H1 (cell line): ENCODE data around the gene MMP24. TPM values are rescaled to one million over a fixed set of nuclear protein-coding genes. Genes with fewer than 3 reads are reported as not detected.
"Not testable (repeated sequence)": the region's sequence is repeated elsewhere in the genome, so short reads cannot be mapped to it uniquely, and the experiment has no call there.

ENCODE experiments used
- CTCF ChIA-PET: fragments of 300-600 bp; sonication (Branson Sonifier 250); formaldehyde crosslinking; loops from one replicate; lab custom pipeline; 2021; ENCODE audit not compliant: partially characterized antibody; lab: Charles Lee
- POLR2A ChIA-PET: fragments of 300-600 bp; sonication (Branson Sonifier 250); formaldehyde crosslinking; loops from one replicate; lab custom pipeline; 2021; ENCODE audit warnings: inconsistent platforms; ENCODE audit not compliant: partially characterized antibody; lab: Charles Lee
- DNase-seq, 2 experiments: peaks; one replicate each; pipeline versions ENCODE4 v3.0.0 to v3.0.0-alpha.2; 2010 to 2022; ENCODE audit warnings: low spot score in 2 of 2, low read depth in 1 of 2, mixed read lengths in 1 of 2
- FAIRE-seq: peaks from 2 replicates; lab custom pipeline; 2011; peaks lifted over from hg19 to GRCh38; lab: Jason Lieb, UNC
- H2AFZ ChIP-seq: 2 replicates; pipeline ENCODE4 v1.8.1; 2012; ENCODE audit warnings: low read length, inconsistent platforms
- H2AK5ac ChIP-seq: 2 replicates; pipeline ENCODE4 v1.6.1; 2013; ENCODE audit warnings: low read depth, low read length
- H2BK120ac ChIP-seq: replicated peaks from 2 replicates; pipeline ENCODE3; 2013; ENCODE audit warnings: low read depth, low read length, inconsistent platforms
- H2BK12ac ChIP-seq: 2 replicates; pipeline ENCODE4 v1.6.1; 2013; ENCODE audit warnings: low read depth, low read length
- H2BK15ac ChIP-seq: 2 replicates; pipeline ENCODE4 v1.6.1; 2013; ENCODE audit warnings: low read length
- H2BK20ac ChIP-seq: 2 replicates; pipeline ENCODE4 v1.6.1; 2013; ENCODE audit warnings: low read length
- H2BK5ac ChIP-seq: 2 replicates; pipeline ENCODE4 v1.6.1; 2013; ENCODE audit warnings: low read depth, low read length
- H3K14ac ChIP-seq: 2 replicates; pipeline ENCODE4 v1.6.1; 2013; ENCODE audit warnings: inconsistent platforms; ENCODE audit not compliant: insufficient read length
- H3K18ac ChIP-seq: 2 replicates; pipeline ENCODE4 v1.6.1; 2013; ENCODE audit warnings: low read length; ENCODE audit errors: extremely low read depth
- H3K23ac ChIP-seq: 2 replicates; pipeline ENCODE4 v1.6.1; 2013; ENCODE audit warnings: inconsistent platforms; ENCODE audit not compliant: insufficient read length
- H3K23me2 ChIP-seq: 2 replicates; pipeline ENCODE4 v1.6.1; 2013; ENCODE audit warnings: low read depth, low read length
- H3K27ac ChIP-seq: 2 replicates; pipeline ENCODE4 v1.6.1; 2011; ENCODE audit warnings: low read depth, low read length, inconsistent platforms
- H3K27me3 ChIP-seq, 4 experiments: replicated peaks in 1 of 4; 1 replicate in 1 of 4; 2 replicates in 3 of 4; pipeline versions ENCODE4 v1.6.1 to v1.8.1; 2011 to 2013; ENCODE audit warnings: low read length in 3 of 4, mild to moderate bottlenecking in 3 of 4, inconsistent platforms in 2 of 4, mixed read lengths in 2 of 4, moderate library complexity in 1 of 4; ENCODE audit not compliant: control insufficient read depth in 3 of 4, insufficient read depth in 3 of 4; ENCODE audit errors: extremely low read depth in 1 of 4
- H3K36me3 ChIP-seq, 4 experiments: 2 replicates each; pipeline versions ENCODE4 v1.6.1 to v1.8.1; 2011 to 2013; ENCODE audit warnings: mild to moderate bottlenecking in 4 of 4, low read length in 3 of 4, moderate library complexity in 2 of 4, control low read depth in 1 of 4, inconsistent platforms in 1 of 4; ENCODE audit not compliant: insufficient read depth in 4 of 4, control insufficient read depth in 2 of 4
- H3K4ac ChIP-seq: replicated peaks from 2 replicates; pipeline ENCODE3; 2013; ENCODE audit warnings: low read length, low read depth, mixed read lengths, inconsistent platforms; ENCODE audit not compliant: insufficient read length
- H3K4me1 ChIP-seq, 4 experiments: replicated peaks in 1 of 4; 1 replicate in 1 of 4; 2 replicates in 3 of 4; pipeline versions ENCODE4 v1.6.1 to v1.8.1; 2011 to 2013; ENCODE audit warnings: low read length in 3 of 4, inconsistent platforms in 2 of 4, mixed read lengths in 1 of 4; ENCODE audit not compliant: insufficient read depth in 4 of 4, control insufficient read depth in 3 of 4
- H3K4me2 ChIP-seq, 2 experiments: 2 replicates each; pipeline versions ENCODE4 v1.6.1 to v1.8.1; 2011 to 2013; ENCODE audit warnings: low read depth in 2 of 2, low read length in 2 of 2, control low read depth in 1 of 2, inconsistent platforms in 1 of 2, mild to moderate bottlenecking in 1 of 2; ENCODE audit not compliant: insufficient read depth in 1 of 2
- H3K4me3 ChIP-seq, 4 experiments: fragments of 200-600, 300-600 bp in 1 of 4; sonication (generic), shearing (Covaris generic), sonication (Bioruptor Twin) in 1 of 4; 2 replicates each; pipeline versions ENCODE4 v1.5.1 to v1.8.1; 2011 to 2016; ENCODE audit warnings: low read length in 4 of 4, low read depth in 3 of 4, control low read depth in 2 of 4, inconsistent platforms in 2 of 4, mild to moderate bottlenecking in 2 of 4, mixed read lengths in 1 of 4, moderate library complexity in 1 of 4; ENCODE audit not compliant: insufficient read depth in 2 of 4; ENCODE audit errors: extremely low read depth in 1 of 4
- H3K56ac ChIP-seq: replicated peaks from 2 replicates; pipeline ENCODE3; 2013; ENCODE audit warnings: low read depth, mild to moderate bottlenecking, mixed read lengths, low read length, inconsistent platforms; ENCODE audit not compliant: insufficient read length
- H3K79me1 ChIP-seq: 2 replicates; pipeline ENCODE4 v1.6.1; 2013; ENCODE audit warnings: low read depth, low read length, control low read depth
- H3K79me2 ChIP-seq, 2 experiments: 2 replicates each; pipeline versions ENCODE4 v1.6.1 to v1.8.1; 2012 to 2013; ENCODE audit warnings: low read length in 2 of 2, mild to moderate bottlenecking in 2 of 2, inconsistent platforms in 1 of 2; ENCODE audit not compliant: insufficient read depth in 2 of 2, control insufficient read depth in 1 of 2
- H3K9ac ChIP-seq, 4 experiments: replicated peaks in 1 of 4; 1 replicate in 1 of 4; 2 replicates in 3 of 4; pipeline versions ENCODE4 v1.6.1 to v1.8.1; 2011 to 2013; ENCODE audit warnings: low read depth in 3 of 4, low read length in 3 of 4, control low read depth in 2 of 4, mild to moderate bottlenecking in 2 of 4, moderate library complexity in 2 of 4, inconsistent platforms in 1 of 4; ENCODE audit errors: extremely low read depth in 1 of 4
- H3K9me3 ChIP-seq, 2 experiments: 2 replicates each; pipeline versions ENCODE4 v1.6.1 to v1.8.1; 2012 to 2013; ENCODE audit warnings: mild to moderate bottlenecking in 2 of 2, moderate library complexity in 2 of 2, control low read depth in 1 of 2, inconsistent platforms in 1 of 2, low read depth in 1 of 2, low read length in 1 of 2, mixed read lengths in 1 of 2; ENCODE audit not compliant: insufficient read depth in 2 of 2
- H4K20me1 ChIP-seq, 2 experiments: replicated peaks in 1 of 2; 2 replicates each; pipeline versions ENCODE3 to v1.8.1; 2011 to 2013; ENCODE audit warnings: inconsistent platforms in 2 of 2, low read length in 2 of 2, mild to moderate bottlenecking in 1 of 2; ENCODE audit not compliant: insufficient read depth in 2 of 2, control insufficient read depth in 1 of 2
- H4K5ac ChIP-seq: 2 replicates; pipeline ENCODE4 v1.6.1; 2013; ENCODE audit warnings: low read length, low read depth, mixed read lengths, inconsistent platforms; ENCODE audit not compliant: insufficient read length
- H4K8ac ChIP-seq: 2 replicates; pipeline ENCODE4 v1.8.0; 2013; ENCODE audit warnings: mild to moderate bottlenecking, moderate library complexity, low read length, inconsistent platforms; ENCODE audit not compliant: insufficient read depth; ENCODE audit errors: extremely low read depth
- H4K91ac ChIP-seq: replicated peaks from 2 replicates; pipeline ENCODE3; 2013; ENCODE audit warnings: low read length, mixed read lengths, inconsistent platforms; ENCODE audit not compliant: insufficient read length
- POLR2A ChIP-seq, 2 experiments: IDR thresholded peaks; 1 replicate in 1 of 2; 2 replicates in 1 of 2; pipeline ENCODE4 v1.6.1; 2011; ENCODE audit warnings: low read depth in 2 of 2, low read length in 2 of 2, mild to moderate bottlenecking in 2 of 2; ENCODE audit errors: control extremely low read depth in 1 of 2
- TBP ChIP-seq: IDR thresholded peaks from 2 replicates; pipeline ENCODE4 v1.6.1; 2011; ENCODE audit warnings: low read depth, low read length, improper control_type of control experiment
- WGBS, 2 experiments: shearing (Covaris generic) in 1 of 2; methylation state at CpG; one replicate each; pipeline versions ENCODE4 v1.1.6 to v1.1.7; 2013 to 2015; ENCODE audit warnings: low lambda C conversion rate in 2 of 2, mixed read lengths in 2 of 2, inconsistent platforms in 1 of 2, low coverage in 1 of 2, missing lambda C conversion rate in 1 of 2; ENCODE audit not compliant: insufficient replicate concordance in 2 of 2, insufficient coverage in 1 of 2, insufficient read length in 1 of 2; ENCODE audit errors: extremely low coverage in 1 of 2, missing lambda C conversion rate in 1 of 2; 5-methylcytosine and 5-hydroxymethylcytosine counted together
- polyA plus RNA-seq, 7 experiments: library from polyadenylated mRNA; depleted of rRNA in 3 of 7; stranded (reverse) in 5 of 7; unstranded in 2 of 7; fragments of >200 nt in 5 of 7; fragments of 200-250 nt in 2 of 7; gene quantifications; 1 replicate in 5 of 7; 2 replicates in 1 of 7; 4 replicates in 1 of 7; pipeline versions ENCODE4 v1.2.1 to v1.2.3, GENCODE V29; 2011 to 2013; ENCODE audit warnings: missing spikeins in 2 of 7, mixed read lengths in 2 of 7
- total RNA-seq: library from RNA; stranded (reverse); fragmentation: NEBNext Ultra II Directional; extraction: Animal tissue kit (Norgen Biotek cat#: 25700); gene quantifications from 2 replicates; pipeline ENCODE4 v1.2.1, GENCODE V29; 2021

The MMP24 gene
- total and polyA plus RNA-seq, 2 of the 8 experiments (the other 6 are each of a cell fraction or from before 2014, with no cell fraction given), result 18.8 to 21.4 TPM

GRCh38 chr20:35262321-35262720 is 35.8 kb downstream of the MMP24 start:
- not testable (repeated sequence) for H3K56ac ChIP-seq, DNase-seq, H3K23me2 ChIP-seq, H3K23ac ChIP-seq, FAIRE-seq, H2BK20ac ChIP-seq, H4K8ac ChIP-seq, H2AK5ac ChIP-seq, H4K5ac ChIP-seq, H3K79me2 ChIP-seq, H2BK12ac ChIP-seq, H4K91ac ChIP-seq, H3K27me3 ChIP-seq, H3K9me3 ChIP-seq, H2BK5ac ChIP-seq, H3K18ac ChIP-seq, H3K4ac ChIP-seq, H4K20me1 ChIP-seq, H3K79me1 ChIP-seq, H2AFZ ChIP-seq, H3K14ac ChIP-seq, H2BK120ac ChIP-seq, H3K36me3 ChIP-seq, H2BK15ac ChIP-seq, H3K4me3 ChIP-seq
- Histone ChIP-seq H3K4me2 (peak overlapping the region in 1 of 2 experiments; percentile 88; a peak in 1 of 4 replicates), H3K4me1 (peaks cover 16 to 39% (median 30%) of the 10 kb centered on the region in 4 experiments), H3K9ac (0 out of 7 replicates have a peak overlapping the region, but pooled peaks of 1 of the 4 experiments have one; percentile 0), H3K27ac (peak overlapping the region; percentile 86; the same call in 1 of the 2 replicates)
- ChIA-PET POLR2A (interaction anchor here (0.7 to 1.5 kb wide), 3 partner anchors 13 to 174 kb away, joined by 3 to 8 read pairs (median 3); no protein-coding TSS in a partner anchor), CTCF (interaction anchor here (0.6 kb wide), 2 partner anchors 12 to 46 kb away, joined by 3 to 5 read pairs; no protein-coding TSS in a partner anchor)
- TF ChIP-seq POLR2A (IDR thresholded peaks at IDR 0.05; ENCODE audit: control extremely low read depth in 1 of 2, low read depth in 2 of 2, low read length in 2 of 2), result peak; percentile 11 to 76; a peak in 2 of 3 replicates
- 0 out of 2 replicates have a peak, but pooled peaks have one; percentile 34 for TF ChIP-seq TBP
- 10% methylated on average over 7 of the region's 10 CpGs; no CpG with 5 or more reads in 1 of the 2 experiments for WGBS, 2 experiments
